ENCODE data around the gene ANGPTL3.
"Not testable (repeated sequence)": the region's sequence is repeated elsewhere in the genome, so short reads cannot be mapped to it uniquely, and the experiment has no call there.

Gene ANGPTL3

GRCh38 chr1:62571517-62571916, 25.8 kb upstream of the ANGPTL3 start:
- H2BK15ac ChIP-seq (ENCODE audit: low read depth, poor library complexity, severe bottlenecking); H2AFZ ChIP-seq (ENCODE audit: low read depth, low read length); H2BK12ac ChIP-seq (ENCODE audit: low read length in 2 of 2); H3K4me3 ChIP-seq (ENCODE audit: insufficient read depth in 1 of 2, low read depth in 1 of 2, low read length in 2 of 2); H3K27ac ChIP-seq (ENCODE audit: low read length, poor library complexity, severe bottlenecking); H3K4me1 ChIP-seq (ENCODE audit: control insufficient read depth, insufficient read depth, low read depth, low read length); H3K23ac ChIP-seq (ENCODE audit: low read length in 2 of 2); H4K91ac ChIP-seq (ENCODE audit: low read length); H2AK5ac ChIP-seq (ENCODE audit: low read length, severe bottlenecking); H3K27me3 ChIP-seq (ENCODE audit: control insufficient read depth in 1 of 2, insufficient read depth in 1 of 2, low read length in 2 of 2); H3K14ac ChIP-seq (ENCODE audit: low read length in 2 of 2); H2BK120ac ChIP-seq (ENCODE audit: low read depth, low read length); DNase-seq; H3K4me2 ChIP-seq (ENCODE audit: low read length, poor library complexity, severe bottlenecking); H4K8ac ChIP-seq (ENCODE audit: low read length); H3K79me1 ChIP-seq (replicated peaks; ENCODE audit: low read length, poor library complexity, severe bottlenecking); H3K18ac ChIP-seq (ENCODE audit: low read depth in 1 of 2, low read length in 2 of 2); H2BK5ac ChIP-seq (ENCODE audit: low read depth, low read length, poor library complexity, severe bottlenecking); H3K4ac ChIP-seq (ENCODE audit: low read depth in 1 of 2, low read length in 2 of 2); H3K9ac ChIP-seq (ENCODE audit: low read length): not testable (repeated sequence)
- Histone ChIP-seq H3K9me3 (ENCODE audit: control insufficient read depth, low read length) (peaks cover 11% of the 10 kb centered on the region), H3K36me3 (ENCODE audit: control insufficient read depth in 1 of 2, insufficient read depth in 2 of 2, low read depth in 1 of 2, low read length in 2 of 2) (peaks cover 3 to 57% of the 10 kb centered on the region in 2 experiments)
- 93% methylated on average over 3 of the region's 4 CpGs for WGBS

GRCh38 chr1:62572476-62572875, 24.8 kb upstream of the ANGPTL3 start:
- Histone ChIP-seq H3K36me3 (ENCODE audit: control insufficient read depth in 1 of 2, insufficient read depth in 2 of 2, low read depth in 1 of 2, low read length in 2 of 2) (peaks cover 3 to 64% of the 10 kb centered on the region in 2 experiments), H3K18ac (ENCODE audit: low read depth in 1 of 2, low read length in 2 of 2) (no peak overlapping the region), H3K14ac (ENCODE audit: low read length in 2 of 2) (no peak overlapping the region), H2BK15ac (ENCODE audit: low read depth, poor library complexity, severe bottlenecking) (no peak overlapping the region), H3K4me1 (ENCODE audit: control insufficient read depth, insufficient read depth, low read depth, low read length) (no peaks in the 10 kb centered on the region), H2BK120ac (ENCODE audit: low read depth, low read length) (no peak overlapping the region), H2BK5ac (ENCODE audit: low read depth, low read length, poor library complexity, severe bottlenecking) (no peak overlapping the region), H3K27me3 (ENCODE audit: control insufficient read depth in 1 of 2, insufficient read depth in 1 of 2, low read length in 2 of 2) (no peaks in the 10 kb centered on the region), H3K9me3 (ENCODE audit: control insufficient read depth, low read length) (peaks cover 11% of the 10 kb centered on the region), H3K79me1 (replicated peaks; ENCODE audit: low read length, poor library complexity, severe bottlenecking) (no peaks in the 10 kb centered on the region), H3K23ac (ENCODE audit: low read length in 2 of 2) (no peak overlapping the region), H2AFZ (ENCODE audit: low read depth, low read length) (no peak overlapping the region), H3K9ac (ENCODE audit: low read length) (no peak overlapping the region), H3K4ac (ENCODE audit: low read depth in 1 of 2, low read length in 2 of 2) (no peak overlapping the region), H2AK5ac (ENCODE audit: low read length, severe bottlenecking) (no peak overlapping the region), H4K91ac (ENCODE audit: low read length) (no peak overlapping the region), H3K4me3 (ENCODE audit: insufficient read depth in 1 of 2, low read depth in 1 of 2, low read length in 2 of 2) (no peak overlapping the region), H4K8ac (ENCODE audit: low read length) (no peak overlapping the region), H3K4me2 (ENCODE audit: low read length, poor library complexity, severe bottlenecking) (no peak overlapping the region), H3K27ac (ENCODE audit: low read length, poor library complexity, severe bottlenecking) (no peak overlapping the region), H2BK12ac (ENCODE audit: low read length in 2 of 2) (no peak overlapping the region)
- no peak for DNase-seq

- H3K9ac ChIP-seq (ENCODE audit: low read length), result no peak overlapping the region
- no CpG with 5 or more reads among the region's 2 CpGs for WGBS
- no peak overlapping the region for H3K4ac ChIP-seq (ENCODE audit: low read depth in 1 of 2, low read length in 2 of 2)
- H3K4me1 ChIP-seq (ENCODE audit: control insufficient read depth, insufficient read depth, low read depth, low read length), result no peaks in the 10 kb centered on the region
- no peak overlapping the region for H3K27ac ChIP-seq (ENCODE audit: low read length, poor library complexity, severe bottlenecking)
- H3K18ac ChIP-seq (ENCODE audit: low read depth in 1 of 2, low read length in 2 of 2), result no peak overlapping the region
- H3K9me3 ChIP-seq (ENCODE audit: control insufficient read depth, low read length), result peaks cover 11% of the 10 kb centered on the region
- H4K91ac ChIP-seq (ENCODE audit: low read length), result no peak overlapping the region
- no peak overlapping the region for H2BK120ac ChIP-seq (ENCODE audit: low read depth, low read length)
- no peak overlapping the region for H2AFZ ChIP-seq (ENCODE audit: low read depth, low read length)
- no peak overlapping the region for H2BK5ac ChIP-seq (ENCODE audit: low read depth, low read length, poor library complexity, severe bottlenecking)
- H3K4me2 ChIP-seq (ENCODE audit: low read length, poor library complexity, severe bottlenecking), result no peak overlapping the region
- H2AK5ac ChIP-seq (ENCODE audit: low read length, severe bottlenecking), result no peak overlapping the region
- no peak overlapping the region for H2BK12ac ChIP-seq (ENCODE audit: low read length in 2 of 2)
- no peak overlapping the region for H3K14ac ChIP-seq (ENCODE audit: low read length in 2 of 2)
- DNase-seq, result no peak
- H3K23ac ChIP-seq (ENCODE audit: low read length in 2 of 2), result no peak overlapping the region
- no peaks in the 10 kb centered on the region for H3K79me1 ChIP-seq (replicated peaks; ENCODE audit: low read length, poor library complexity, severe bottlenecking)
- peaks cover 3 to 70% of the 10 kb centered on the region in 2 experiments for H3K36me3 ChIP-seq (ENCODE audit: control insufficient read depth in 1 of 2, insufficient read depth in 2 of 2, low read depth in 1 of 2, low read length in 2 of 2)
- H2BK15ac ChIP-seq (ENCODE audit: low read depth, poor library complexity, severe bottlenecking), result no peak overlapping the region
- H3K4me3 ChIP-seq (ENCODE audit: insufficient read depth in 1 of 2, low read depth in 1 of 2, low read length in 2 of 2), result no peak overlapping the region
- H4K8ac ChIP-seq (ENCODE audit: low read length), result no peak overlapping the region
- no peaks in the 10 kb centered on the region for H3K27me3 ChIP-seq (ENCODE audit: control insufficient read depth in 1 of 2, insufficient read depth in 1 of 2, low read length in 2 of 2)
Observed at GRCh38 chr1:62573675-62574074, 23.6 kb upstream of the ANGPTL3 start.

- no peak overlapping the region for H3K4ac ChIP-seq (ENCODE audit: low read depth in 1 of 2, low read length in 2 of 2)
- H4K91ac ChIP-seq (ENCODE audit: low read length), result no peak overlapping the region
- H3K79me1 ChIP-seq (replicated peaks; ENCODE audit: low read length, poor library complexity, severe bottlenecking), result peaks cover 4% of the 10 kb centered on the region
- H3K14ac ChIP-seq (ENCODE audit: low read length in 2 of 2), result no peak overlapping the region
- H3K9me3 ChIP-seq (ENCODE audit: control insufficient read depth, low read length), result no peaks in the 10 kb centered on the region
- no peak overlapping the region for H2BK12ac ChIP-seq (ENCODE audit: low read length in 2 of 2)
- no peak overlapping the region for H3K23ac ChIP-seq (ENCODE audit: low read length in 2 of 2)
- whole genome bisulfite sequencing, result no CpG with 5 or more reads among the region's 1 CpG
- no peak overlapping the region for H3K27ac ChIP-seq (ENCODE audit: low read length, poor library complexity, severe bottlenecking)
- no peak overlapping the region for H3K4me3 ChIP-seq (ENCODE audit: insufficient read depth in 1 of 2, low read depth in 1 of 2, low read length in 2 of 2)
- H3K9ac ChIP-seq (ENCODE audit: low read length), result no peak overlapping the region
- peaks cover 0 to 61% of the 10 kb centered on the region in 2 experiments for H3K36me3 ChIP-seq (ENCODE audit: control insufficient read depth in 1 of 2, insufficient read depth in 2 of 2, low read depth in 1 of 2, low read length in 2 of 2)
- H2BK5ac ChIP-seq (ENCODE audit: low read depth, low read length, poor library complexity, severe bottlenecking), result no peak overlapping the region
- H3K18ac ChIP-seq (ENCODE audit: low read depth in 1 of 2, low read length in 2 of 2), result no peak overlapping the region
- no peak overlapping the region for H2AFZ ChIP-seq (ENCODE audit: low read depth, low read length)
- no peak overlapping the region for H4K8ac ChIP-seq (ENCODE audit: low read length)
- no peak overlapping the region for H2BK15ac ChIP-seq (ENCODE audit: low read depth, poor library complexity, severe bottlenecking)
- DNase-seq, result no peak
- no peak overlapping the region for H2AK5ac ChIP-seq (ENCODE audit: low read length, severe bottlenecking)
- no peak overlapping the region for H3K4me2 ChIP-seq (ENCODE audit: low read length, poor library complexity, severe bottlenecking)
- no peaks in the 10 kb centered on the region for H3K27me3 ChIP-seq (ENCODE audit: control insufficient read depth in 1 of 2, insufficient read depth in 1 of 2, low read length in 2 of 2)
- H3K4me1 ChIP-seq (ENCODE audit: control insufficient read depth, insufficient read depth, low read depth, low read length), result peaks cover 3% of the 10 kb centered on the region
- no peak overlapping the region for H2BK120ac ChIP-seq (ENCODE audit: low read depth, low read length)
Observed at GRCh38 chr1:62585469-62586155, 11.7 kb upstream of the ANGPTL3 start.
